Measurements from ENCODE around the gene DDIT4L. TPM values are rescaled to one million over a fixed set of nuclear protein-coding genes. Genes with fewer than 3 reads are reported as not detected.

The DDIT4L gene
- total and polyA plus RNA-seq, 2 experiments from 2014 or later, result 2.3 to 3.7 TPM

DNA sequence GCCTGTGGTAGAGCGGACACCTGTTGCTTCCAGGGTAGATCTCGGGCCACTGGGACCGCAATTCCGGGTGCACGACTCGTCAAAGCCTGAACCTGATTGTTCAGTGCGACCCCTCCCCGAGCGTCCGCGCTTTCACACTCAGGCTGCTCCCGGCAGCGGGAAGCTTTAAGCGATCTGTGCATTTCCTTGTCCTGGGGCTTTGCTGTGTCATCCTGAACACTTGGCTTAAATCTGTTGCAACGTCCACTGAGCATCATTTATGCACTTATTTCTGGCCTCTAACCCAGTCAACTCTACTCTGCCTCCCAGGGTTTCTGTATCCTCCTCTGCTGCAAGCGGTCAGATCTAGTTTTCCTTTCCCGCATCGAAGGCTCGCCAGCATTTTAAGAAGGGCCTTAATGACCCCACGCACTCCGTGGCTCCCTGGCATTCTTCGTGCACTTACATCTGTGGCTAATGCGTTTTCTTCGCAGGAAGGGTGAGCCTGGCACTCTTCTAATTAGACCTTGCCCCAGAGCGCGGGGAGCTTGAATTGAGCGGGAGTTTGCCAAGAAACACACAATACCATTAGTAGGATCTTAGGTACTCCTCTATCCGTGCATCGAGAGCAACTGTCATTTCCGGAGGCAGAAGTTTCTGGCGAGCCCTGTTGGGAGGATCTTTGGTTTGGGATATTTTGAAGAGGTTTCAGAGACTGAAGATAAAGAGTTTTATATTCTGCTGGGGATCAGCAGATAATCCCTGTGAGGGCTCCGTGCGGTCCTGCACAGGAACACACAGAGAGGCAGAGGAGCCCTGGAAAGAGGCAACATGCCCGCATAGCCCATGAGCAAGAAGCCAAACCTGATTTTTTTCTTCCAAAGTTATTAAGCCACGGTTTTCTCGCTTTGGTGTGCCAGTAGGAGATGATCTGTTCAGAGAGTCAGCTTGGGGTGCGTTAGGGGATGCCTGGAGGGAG is 654 bp upstream of the DDIT4L start:
- H2AFZ ChIP-seq, result peak overlapping the region; percentile 83
- H3K4me1 ChIP-seq (ENCODE audit: insufficient read depth), result no peaks in the 10 kb centered on the region; the same call in 1 of the 2 replicates
- H3K27me3 ChIP-seq (replicated peaks; ENCODE audit: insufficient read depth), result no peaks in the 10 kb centered on the region
- H3K27ac ChIP-seq, result no peak overlapping the region
- H3K36me3 ChIP-seq (ENCODE audit: low read depth), result no peaks in the 10 kb centered on the region
- peak overlapping the region; percentile 73 for H3K4me2 ChIP-seq (ENCODE audit: unreplicated experiment)
- H3K79me2 ChIP-seq (ENCODE audit: insufficient read depth), result no peaks in the 10 kb centered on the region
- H3K9me3 ChIP-seq (ENCODE audit: low read depth), result no peaks in the 10 kb centered on the region
- H4K20me1 ChIP-seq (ENCODE audit: insufficient read depth), result no peaks in the 10 kb centered on the region
- peak overlapping the region; percentile 71 for H3K4me3 ChIP-seq
- 16 to 20% methylated on average over 37 of the region's 37 CpGs for WGBS, 2 experiments (ENCODE audit: low coverage in 1 of 2, low lambda C conversion rate in 2 of 2, missing lambda C conversion rate in 2 of 2)
- no peaks in the 10 kb centered on the region for H3K9me2 ChIP-seq (ENCODE audit: insufficient read depth)
- peak; percentile 73 for DNase-seq
- TF ChIP-seq EZH2 (IDR thresholded peaks at IDR 0.05; ENCODE audit: insufficient read depth, poor library complexity, severe bottlenecking), result no peak
- TF ChIP-seq EZH2phosphoT487 (IDR thresholded peaks at IDR 0.05; ENCODE audit: insufficient read depth, low read depth), result no peak
- peak overlapping the region; percentile 42 for H3K9ac ChIP-seq
- H3F3A ChIP-seq (ENCODE audit: insufficient read depth), result no peaks in the 10 kb centered on the region; the same call in 1 of the 2 replicates
- in situ Hi-C loops (cut with MboI), result no loop called here

DNA sequence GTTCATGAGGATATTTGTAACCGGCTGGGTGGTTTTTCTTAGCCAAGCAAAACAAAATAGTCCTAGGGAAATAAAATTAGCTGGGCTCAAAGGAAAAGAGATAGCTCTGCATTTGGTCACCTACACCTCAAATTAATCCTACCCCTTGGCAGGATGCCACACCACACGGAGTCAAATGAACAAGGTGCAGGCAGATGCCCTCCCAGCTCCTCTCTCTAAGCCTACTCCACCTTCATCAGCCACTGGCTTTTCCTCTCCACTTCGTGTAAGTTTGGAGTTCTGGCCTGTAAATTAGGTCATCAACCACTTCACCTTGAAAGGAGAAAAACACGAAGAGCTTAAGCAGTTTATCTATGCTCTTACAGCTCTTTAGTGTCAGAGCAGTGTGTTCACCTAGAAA is 1.4 kb downstream of the DDIT4L start:
- Histone ChIP-seq H3K9me2 (ENCODE audit: insufficient read depth) (no peaks in the 10 kb centered on the region), H3K9me3 (ENCODE audit: low read depth) (no peaks in the 10 kb centered on the region), H3K4me2 (ENCODE audit: unreplicated experiment) (no peak overlapping the region), H3K36me3 (ENCODE audit: low read depth) (no peaks in the 10 kb centered on the region), H4K20me1 (ENCODE audit: insufficient read depth) (no peaks in the 10 kb centered on the region), H3F3A (ENCODE audit: insufficient read depth) (no peaks in the 10 kb centered on the region; the same call in 1 of the 2 replicates), H3K9ac (no peak overlapping the region), H3K4me1 (ENCODE audit: insufficient read depth) (no peaks in the 10 kb centered on the region; the same call in 1 of the 2 replicates), H3K27ac (no peak overlapping the region), H3K4me3 (no peak overlapping the region), H3K27me3 (replicated peaks; ENCODE audit: insufficient read depth) (no peaks in the 10 kb centered on the region), H3K79me2 (ENCODE audit: insufficient read depth) (no peaks in the 10 kb centered on the region), H2AFZ (peak overlapping the region; percentile 83; the same call in 1 of the 2 replicates)
- in situ Hi-C loops (cut with MboI), result no loop called here
- no peak for DNase-seq
- TF ChIP-seq EZH2phosphoT487 (IDR thresholded peaks at IDR 0.05; ENCODE audit: insufficient read depth, low read depth) (no peak), EZH2 (IDR thresholded peaks at IDR 0.05; ENCODE audit: insufficient read depth, poor library complexity, severe bottlenecking) (no peak)
- 67% methylated on average over 4 of the region's 4 CpGs for WGBS, 2 experiments (ENCODE audit: low coverage in 1 of 2, low lambda C conversion rate in 2 of 2, missing lambda C conversion rate in 2 of 2)

DNA sequence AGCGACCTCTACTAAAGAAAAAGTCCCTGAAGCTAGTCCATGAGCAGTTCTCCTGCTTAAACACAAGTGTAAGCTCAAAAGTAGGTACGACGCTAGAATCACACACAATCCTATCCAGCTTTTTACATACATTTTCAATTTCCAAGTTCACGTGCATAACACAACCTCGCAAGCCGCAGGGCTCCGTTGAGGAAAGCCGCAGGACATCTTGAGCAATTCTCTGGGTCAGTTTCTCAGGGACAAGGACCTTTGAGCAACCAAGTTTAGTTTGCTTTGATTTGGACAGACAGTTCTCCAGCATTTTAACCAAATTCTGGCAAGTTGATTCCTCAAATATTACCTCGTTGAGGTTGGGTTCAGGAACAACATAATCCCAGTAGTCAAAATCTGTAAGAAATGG is 2.5 kb downstream of the DDIT4L start:
- Histone ChIP-seq H3F3A (ENCODE audit: insufficient read depth) (no peaks in the 10 kb centered on the region; the same call in 1 of the 2 replicates), H3K27ac (no peak overlapping the region), H2AFZ (no peak overlapping the region), H3K4me2 (ENCODE audit: unreplicated experiment) (no peak overlapping the region), H3K9me3 (ENCODE audit: low read depth) (no peaks in the 10 kb centered on the region), H3K36me3 (ENCODE audit: low read depth) (no peaks in the 10 kb centered on the region), H3K9me2 (ENCODE audit: insufficient read depth) (no peaks in the 10 kb centered on the region), H3K4me3 (no peak overlapping the region), H3K4me1 (ENCODE audit: insufficient read depth) (peaks cover 4% of the 10 kb centered on the region), H3K79me2 (ENCODE audit: insufficient read depth) (no peaks in the 10 kb centered on the region), H3K27me3 (replicated peaks; ENCODE audit: insufficient read depth) (no peaks in the 10 kb centered on the region), H3K9ac (no peak overlapping the region), H4K20me1 (ENCODE audit: insufficient read depth) (no peaks in the 10 kb centered on the region)
- no peak for DNase-seq
- in situ Hi-C loops (cut with MboI), result no loop called here
- TF ChIP-seq EZH2phosphoT487 (IDR thresholded peaks at IDR 0.05; ENCODE audit: insufficient read depth, low read depth), result no peak
- TF ChIP-seq EZH2 (IDR thresholded peaks at IDR 0.05; ENCODE audit: insufficient read depth, poor library complexity, severe bottlenecking), result no peak
- WGBS, 2 experiments (ENCODE audit: low coverage in 1 of 2, low lambda C conversion rate in 2 of 2, missing lambda C conversion rate in 2 of 2), result 90 to 91% methylated on average over 9 of the region's 9 CpGs

DNA sequence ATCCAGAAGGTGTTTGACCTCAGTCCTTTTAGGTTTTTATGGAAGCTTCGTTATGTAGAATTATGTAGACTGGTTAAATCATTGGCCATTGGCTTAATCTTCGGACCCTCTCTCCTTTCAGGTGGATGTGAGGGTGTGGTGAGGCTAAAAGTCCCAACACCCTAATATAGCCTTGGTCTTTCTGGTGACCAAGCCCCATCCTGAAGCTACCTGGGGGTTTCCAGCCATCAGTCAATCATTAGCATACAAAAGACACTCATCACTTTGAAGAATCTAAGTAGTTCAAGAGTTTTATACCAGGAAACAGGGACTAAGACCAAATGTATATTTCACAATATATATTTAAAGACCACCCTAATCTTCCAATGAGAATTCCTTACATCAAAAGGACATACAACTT is 5.5 kb downstream of the DDIT4L start:
- Histone ChIP-seq H3K36me3 (ENCODE audit: low read depth) (no peaks in the 10 kb centered on the region), H3K4me1 (ENCODE audit: insufficient read depth) (peaks cover 4% of the 10 kb centered on the region), H3K27me3 (replicated peaks; ENCODE audit: insufficient read depth) (no peaks in the 10 kb centered on the region), H3K4me2 (ENCODE audit: unreplicated experiment) (no peak overlapping the region), H3K79me2 (ENCODE audit: insufficient read depth) (no peaks in the 10 kb centered on the region), H3K9me3 (ENCODE audit: low read depth) (no peaks in the 10 kb centered on the region), H2AFZ (no peak overlapping the region), H3K9ac (no peak overlapping the region), H3F3A (ENCODE audit: insufficient read depth) (no peaks in the 10 kb centered on the region), H3K9me2 (ENCODE audit: insufficient read depth) (no peaks in the 10 kb centered on the region), H3K4me3 (no peak overlapping the region), H3K27ac (no peak overlapping the region), H4K20me1 (ENCODE audit: insufficient read depth) (no peaks in the 10 kb centered on the region)
- DNase-seq, result no peak
- in situ Hi-C loops (cut with MboI), result no loop called here
- no peak for TF ChIP-seq EZH2phosphoT487 (IDR thresholded peaks at IDR 0.05; ENCODE audit: insufficient read depth, low read depth)
- no peak for TF ChIP-seq EZH2 (IDR thresholded peaks at IDR 0.05; ENCODE audit: insufficient read depth, poor library complexity, severe bottlenecking)
- 94 to 95% methylated on average over 2 of the region's 2 CpGs for WGBS, 2 experiments (ENCODE audit: low coverage in 1 of 2, low lambda C conversion rate in 2 of 2, missing lambda C conversion rate in 2 of 2)
